HUES6 (cell line): ENCODE data around the gene CADM2.
"Not testable (repeated sequence)": the region's sequence is repeated elsewhere in the genome, so short reads cannot be mapped to it uniquely, and the experiment has no call there.

Experiments
- H3K27ac ChIP-seq: 2 replicates; pipeline ENCODE4 v1.7.0; 2013; ENCODE audit warnings: low read depth, mild to moderate bottlenecking, low read length, inconsistent platforms
- H3K27me3 ChIP-seq: 2 replicates; pipeline ENCODE4 v1.6.1; 2013; ENCODE audit warnings: low read length; ENCODE audit not compliant: control insufficient read depth, insufficient read depth
- H3K36me3 ChIP-seq: 2 replicates; pipeline ENCODE4 v1.6.1; 2013; ENCODE audit warnings: low read length; ENCODE audit not compliant: control insufficient read depth, insufficient read depth
- H3K4me1 ChIP-seq: 2 replicates; pipeline ENCODE4 v1.6.1; 2013; ENCODE audit warnings: low read length; ENCODE audit not compliant: control insufficient read depth, insufficient read depth
- H3K4me3 ChIP-seq: 2 replicates; pipeline ENCODE4 v1.5.1; 2013; ENCODE audit warnings: low read depth, low read length
- H3K9ac ChIP-seq: one replicate; pipeline ENCODE4 v1.6.1; 2013; ENCODE audit warnings: mild to moderate bottlenecking, low read length
- H3K9me3 ChIP-seq: 2 replicates; pipeline ENCODE4 v1.6.1; 2013; ENCODE audit warnings: low read depth, low read length; ENCODE audit not compliant: control insufficient read depth, insufficient read depth

Gene CADM2

GRCh38 chr3:84958495-84959469 lies at the start of gene CADM2:
TSS of gene CADM2 (plus strand) at chr3:84958989.
- Histone ChIP-seq H3K36me3 (no peaks in the 10 kb centered on the region), H3K4me3 (peak within 1 kb of the TSS; percentile 85), H3K9me3 (no peaks in the 10 kb centered on the region), H3K9ac (peak within 1 kb of the TSS; percentile 67), H3K4me1 (peaks cover 30% of the 10 kb centered on the region; the same call in 1 of the 2 replicates), H3K27ac (no peak within 1 kb of the TSS), H3K27me3 (peaks cover 30% of the 10 kb centered on the region)

DNA sequence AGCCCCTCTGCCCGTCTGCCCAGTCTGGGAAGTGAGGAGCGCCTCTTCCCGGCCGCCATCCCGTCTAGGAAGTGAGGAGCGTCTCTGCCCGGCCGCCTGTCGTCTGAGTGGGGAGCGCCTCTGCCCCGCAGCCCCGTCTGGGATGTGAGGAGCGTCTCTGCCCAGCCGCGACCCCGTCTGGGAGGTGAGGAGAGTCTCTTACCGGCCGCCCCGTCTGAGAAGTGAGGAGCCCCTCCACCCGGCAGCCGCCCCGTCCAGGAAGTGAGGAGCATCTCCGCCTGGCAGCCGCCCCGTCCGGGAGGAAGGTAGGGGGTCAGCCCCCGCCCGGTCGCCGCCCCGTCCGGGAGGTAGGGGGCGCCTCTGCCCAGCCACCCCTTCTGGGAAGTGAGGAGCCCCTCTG lies 40.2 kb upstream of the CADM2 start:
- H3K27ac ChIP-seq, H3K36me3 ChIP-seq, H3K9ac ChIP-seq, H3K4me3 ChIP-seq, H3K4me1 ChIP-seq, H3K27me3 ChIP-seq, H3K9me3 ChIP-seq: not testable (repeated sequence)

- H3K9ac ChIP-seq, result no peak overlapping the region
- no peaks in the 10 kb centered on the region for H3K4me1 ChIP-seq
- H3K27me3 ChIP-seq, result no peaks in the 10 kb centered on the region
- H3K9me3 ChIP-seq, result no peaks in the 10 kb centered on the region
- H3K27ac ChIP-seq, result no peak overlapping the region
- no peaks in the 10 kb centered on the region for H3K36me3 ChIP-seq
- no peak overlapping the region for H3K4me3 ChIP-seq
Observed at GRCh38 chr3:84922682-84923081, 36.1 kb upstream of the CADM2 start.

DNA sequence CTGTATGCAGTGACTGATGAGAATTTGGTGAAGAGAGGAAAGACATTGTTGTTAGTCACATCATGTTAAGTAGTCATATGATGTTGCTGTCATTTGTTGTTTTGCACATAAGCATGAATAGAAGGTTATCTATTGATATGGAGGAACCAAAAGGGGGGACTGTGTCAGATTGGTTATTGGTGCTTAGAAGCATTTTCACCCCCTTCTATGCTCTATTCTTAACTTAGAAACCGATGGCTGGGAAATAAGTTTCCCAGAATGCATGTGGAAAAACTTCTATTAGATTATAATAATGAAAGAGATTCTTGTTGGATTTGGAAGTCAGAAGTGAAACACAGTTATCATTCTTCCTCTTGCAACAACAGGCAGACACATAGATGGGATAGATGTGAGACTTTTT lies 33.2 kb upstream of the CADM2 start:
- no peak overlapping the region for H3K4me3 ChIP-seq
- H3K36me3 ChIP-seq, result no peaks in the 10 kb centered on the region
- H3K27ac ChIP-seq, result no peak overlapping the region
- H3K9ac ChIP-seq, result no peak overlapping the region
- no peaks in the 10 kb centered on the region for H3K27me3 ChIP-seq
- H3K9me3 ChIP-seq, result no peaks in the 10 kb centered on the region
- no peaks in the 10 kb centered on the region for H3K4me1 ChIP-seq

GRCh38 chr3:84943379-84943778 lies 15.4 kb upstream of the CADM2 start:
- Histone ChIP-seq H3K27me3 (no peaks in the 10 kb centered on the region), H3K36me3 (no peaks in the 10 kb centered on the region), H3K9ac (no peak overlapping the region), H3K4me3 (no peak overlapping the region), H3K9me3 (no peaks in the 10 kb centered on the region), H3K4me1 (no peaks in the 10 kb centered on the region), H3K27ac (no peak overlapping the region)

DNA sequence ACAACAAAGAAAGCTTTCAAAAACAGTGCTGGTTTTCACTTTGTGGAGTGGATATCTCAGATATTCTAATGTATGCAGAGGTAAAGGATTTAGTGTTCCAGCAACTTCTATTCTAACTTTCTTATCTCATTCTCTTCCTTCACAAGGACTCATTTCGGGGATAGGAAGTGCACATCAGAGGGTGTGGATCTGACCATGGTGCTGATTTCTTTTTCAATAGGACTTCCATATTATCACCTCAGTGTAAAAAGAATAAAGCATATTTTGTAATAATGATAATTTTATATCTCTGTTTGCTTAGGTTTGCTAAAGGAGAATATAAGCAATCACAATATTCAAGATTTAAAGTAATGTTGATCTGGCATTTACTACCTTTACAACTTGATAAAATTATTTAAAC lies 12.5 kb upstream of the CADM2 start:
- H3K4me3 ChIP-seq, result no peak overlapping the region
- H3K4me1 ChIP-seq, result no peaks in the 10 kb centered on the region
- H3K27me3 ChIP-seq, result no peaks in the 10 kb centered on the region
- H3K9ac ChIP-seq, result no peak overlapping the region
- no peaks in the 10 kb centered on the region for H3K9me3 ChIP-seq
- no peaks in the 10 kb centered on the region for H3K36me3 ChIP-seq
- H3K27ac ChIP-seq, result no peak overlapping the region

GRCh38 chr3:84959470-84960271 lies 882 bp downstream of the CADM2 start:
- Histone ChIP-seq H3K4me1 (peaks cover 32% of the 10 kb centered on the region; the same call in 1 of the 2 replicates), H3K9me3 (no peaks in the 10 kb centered on the region), H3K9ac (peak overlapping the region; percentile 67), H3K27me3 (peaks cover 30% of the 10 kb centered on the region), H3K4me3 (peak overlapping the region; percentile 85), H3K36me3 (no peaks in the 10 kb centered on the region), H3K27ac (no peak overlapping the region)

- Histone ChIP-seq H3K27ac (no peak overlapping the region), H3K27me3 (peaks cover 30% of the 10 kb centered on the region), H3K9ac (no peak overlapping the region), H3K4me3 (peak overlapping the region; percentile 85), H3K9me3 (no peaks in the 10 kb centered on the region), H3K36me3 (no peaks in the 10 kb centered on the region), H3K4me1 (peaks cover 41% of the 10 kb centered on the region)
Observed at GRCh38 chr3:84960581-84960980, 1.8 kb downstream of the CADM2 start.

GRCh38 chr3:84961011-84961410 lies 2.2 kb downstream of the CADM2 start:
- H3K4me3 ChIP-seq, result peak overlapping the region; percentile 85
- peaks cover 30% of the 10 kb centered on the region for H3K27me3 ChIP-seq
- no peaks in the 10 kb centered on the region for H3K36me3 ChIP-seq
- H3K9me3 ChIP-seq, result no peaks in the 10 kb centered on the region
- H3K4me1 ChIP-seq, result peaks cover 42% of the 10 kb centered on the region
- H3K27ac ChIP-seq, result no peak overlapping the region
- no peak overlapping the region for H3K9ac ChIP-seq

DNA sequence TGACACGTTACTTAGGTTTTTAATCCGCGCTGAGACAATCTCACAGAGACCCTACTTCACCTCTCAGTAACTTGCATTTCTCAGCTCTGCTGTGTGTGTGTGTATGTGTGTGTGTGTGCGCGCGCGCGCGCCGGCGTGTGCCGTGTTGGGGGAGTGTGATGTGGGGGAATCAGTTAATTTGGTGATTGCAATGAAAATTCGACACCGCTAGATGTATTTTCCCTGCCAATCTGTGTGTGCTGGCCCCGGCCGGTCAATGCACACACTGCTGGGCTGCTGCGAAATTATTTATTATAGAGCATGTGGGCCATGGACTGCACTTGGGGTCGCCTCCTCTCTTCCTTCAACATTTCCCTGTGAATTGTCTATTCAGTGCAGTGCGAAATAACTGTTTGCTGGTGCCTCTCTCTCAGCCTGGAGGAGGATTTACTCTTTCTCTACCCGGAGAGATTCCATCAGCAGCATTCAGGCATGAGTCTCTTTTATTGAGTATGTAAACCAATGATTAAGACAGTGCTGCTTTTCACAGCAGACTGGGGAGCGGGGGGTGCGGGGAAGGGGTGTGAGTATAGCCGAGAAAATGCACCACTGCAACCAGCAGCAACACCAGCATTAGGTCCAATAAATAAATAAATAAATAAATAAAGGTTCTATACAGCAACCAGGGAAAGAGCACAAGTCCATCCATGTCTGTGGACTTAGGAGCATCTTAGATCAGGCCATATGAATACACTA lies 2.9 kb downstream of the CADM2 start:
- no peaks in the 10 kb centered on the region for H3K9me3 ChIP-seq
- H3K27ac ChIP-seq, result no peak overlapping the region
- H3K9ac ChIP-seq, result peak overlapping the region; percentile 15
- no peaks in the 10 kb centered on the region for H3K36me3 ChIP-seq
- peak overlapping the region; percentile 85 for H3K4me3 ChIP-seq
- H3K27me3 ChIP-seq, result peaks cover 30% of the 10 kb centered on the region
- H3K4me1 ChIP-seq, result peaks cover 42% of the 10 kb centered on the region
